HG02840 (cell line): ENCODE measurements around the gene ICA1.
"Not testable (repeated sequence)": the region's sequence is repeated elsewhere in the genome, so short reads cannot be mapped to it uniquely, and the experiment has no call there.

Source experiments
- ATAC-seq: cut with Tn5 transposase; IDR thresholded peaks from one replicate; pipeline ENCODE4 v1.9.1; 2021; ENCODE audit warnings: mild to moderate bottlenecking, moderate library complexity, moderate number of reproducible peaks; ENCODE audit not compliant: unreplicated experiment, low FRiP score

The ICA1 gene

GRCh38 chr7:8063706-8064297, 198.2 kb downstream of the ICA1 start:
- no peak for ATAC-seq

- ATAC-seq = not testable (repeated sequence)
These were observed 198.7 kb downstream of the ICA1 start for GRCh38 chr7:8063300-8063699.
